GM13976 (cell line): ENCODE results near the gene RAET1L.
"Not testable (repeated sequence)": the region's sequence is repeated elsewhere in the genome, so short reads cannot be mapped to it uniquely, and the experiment has no call there.

Experiments used
- DNase-seq: peaks from one replicate; pipeline ENCODE4 v3.0.0; 2012; ENCODE audit warnings: low spot score
- CTCF ChIP-seq: IDR thresholded peaks from 2 replicates; pipeline ENCODE4 v1.5.1; 2012; ENCODE audit warnings: borderline replicate concordance, mild to moderate bottlenecking; ENCODE audit not compliant: insufficient read depth; ENCODE audit errors: extremely low read depth, missing control alignments, control extremely low read depth
- in situ Hi-C: fragments of 300-500 bp; cut with MboI; formaldehyde crosslinking; loops from one replicate; pipeline ENCODE4 v1.12.0; 2022; ENCODE audit warnings: low sequenced_read_pairs, mixed read lengths, inconsistent platforms; ENCODE audit not compliant: unreplicated experiment

The RAET1L gene

GRCh38 chr6:149978610-149979009 lies 46.7 kb downstream of the RAET1L start:
- DNase-seq: no peak
- no peak for TF ChIP-seq CTCF
- in situ Hi-C loops: no loop called here

DNA sequence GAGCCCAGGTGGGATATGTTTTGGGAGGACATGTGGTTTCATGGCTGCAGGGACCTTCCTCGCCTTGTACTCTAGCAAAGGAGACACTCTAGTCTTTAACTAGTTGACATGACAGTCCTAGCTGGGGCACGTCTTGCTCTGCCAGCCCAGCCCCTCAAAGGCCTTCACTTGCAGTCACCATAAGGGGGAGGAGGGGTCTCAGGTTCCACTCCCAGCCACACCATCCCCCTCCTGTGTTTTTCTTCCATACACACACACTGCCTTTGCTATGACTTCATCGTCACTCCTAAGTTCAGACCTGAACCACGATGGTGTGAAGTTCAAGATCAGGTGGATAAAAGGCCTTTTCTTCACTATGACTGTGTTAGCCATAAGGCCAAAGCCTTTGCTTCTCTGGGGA lies 48.1 kb downstream of the RAET1L start:
- no peak for TF ChIP-seq CTCF
- in situ Hi-C loops: no loop called here
- DNase-seq: no peak

- in situ Hi-C loops: no loop called here
- no peak for TF ChIP-seq CTCF
Observed at GRCh38 chr6:149975400-149975799, 49.9 kb downstream of the RAET1L start.

GRCh38 chr6:149974825-149975224 lies 50.5 kb downstream of the RAET1L start:
- no peak for DNase-seq
- in situ Hi-C loops: no loop called here
- TF ChIP-seq CTCF: no peak

More at GRCh38 chr6:149975400-149975799, 49.9 kb downstream of the RAET1L start:
- no peak for DNase-seq

DNA sequence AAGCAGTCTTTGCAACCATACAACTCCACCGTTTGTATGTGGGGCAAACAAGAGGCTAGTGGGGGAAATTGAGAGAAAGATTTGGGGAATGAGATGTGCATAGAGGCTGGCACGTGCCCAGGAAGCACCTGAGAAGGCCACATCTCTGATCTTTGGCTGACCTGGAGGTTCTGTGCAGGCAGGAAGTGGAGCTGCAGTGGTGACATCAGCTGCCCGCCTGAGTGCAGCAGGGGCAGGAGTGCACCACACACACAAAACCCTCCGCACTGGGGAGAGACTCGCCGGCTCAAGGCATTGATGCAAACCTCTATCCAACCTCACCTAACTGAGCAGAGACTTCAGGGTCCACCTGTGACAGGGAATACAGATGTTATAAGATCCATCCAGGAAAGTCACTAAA lies 50.9 kb downstream of the RAET1L start:
- DNase-seq, in situ Hi-C loops: not testable (repeated sequence)

- in situ Hi-C loops: no loop called here
- no peak for TF ChIP-seq CTCF
- no peak for DNase-seq
Observed at GRCh38 chr6:149969635-149970034, 55.7 kb downstream of the RAET1L start.

DNA sequence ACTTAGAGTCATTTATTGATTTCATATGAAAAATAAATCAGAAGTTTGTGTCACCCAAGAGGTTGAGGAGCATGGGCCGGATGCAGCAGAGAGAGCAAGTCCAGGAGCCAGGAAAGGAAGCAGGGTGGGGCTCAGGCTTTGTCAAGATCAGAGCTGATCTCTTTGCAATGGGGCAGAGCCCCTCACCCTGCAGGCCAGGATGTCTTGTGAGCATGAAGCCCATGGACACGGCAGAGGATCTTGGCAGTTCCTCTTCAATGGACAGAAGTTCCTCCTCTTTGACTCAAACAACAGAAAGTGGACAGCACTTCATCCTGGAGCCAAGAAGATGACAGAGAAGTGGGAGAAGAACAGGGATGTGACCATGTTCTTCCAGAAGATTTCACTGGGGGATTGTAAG lies 56.4 kb downstream of the RAET1L start:
- DNase-seq, in situ Hi-C loops: not testable (repeated sequence)
